Lower leg skin (tissue), 3 donors: ENCODE measurements around the gene SPACDR.

ENCODE experiments used
- CTCF ChIP-seq, 3 donors: fragments of 450-650 bp; IDR thresholded peaks; one replicate each; pipeline ENCODE4 v1.5.1; 2016; ENCODE audit warnings: antibody characterized with exemption in 3 of 3, mild to moderate bottlenecking in 3 of 3, moderate library complexity in 2 of 3
- POLR2A ChIP-seq, 2 donors: fragments of 450-650 bp; IDR thresholded peaks; one replicate each; pipeline ENCODE4 v1.6.1; 2016 to 2017; ENCODE audit warnings: antibody characterized with exemption in 2 of 2, mild to moderate bottlenecking in 1 of 2, moderate library complexity in 1 of 2

DNA sequence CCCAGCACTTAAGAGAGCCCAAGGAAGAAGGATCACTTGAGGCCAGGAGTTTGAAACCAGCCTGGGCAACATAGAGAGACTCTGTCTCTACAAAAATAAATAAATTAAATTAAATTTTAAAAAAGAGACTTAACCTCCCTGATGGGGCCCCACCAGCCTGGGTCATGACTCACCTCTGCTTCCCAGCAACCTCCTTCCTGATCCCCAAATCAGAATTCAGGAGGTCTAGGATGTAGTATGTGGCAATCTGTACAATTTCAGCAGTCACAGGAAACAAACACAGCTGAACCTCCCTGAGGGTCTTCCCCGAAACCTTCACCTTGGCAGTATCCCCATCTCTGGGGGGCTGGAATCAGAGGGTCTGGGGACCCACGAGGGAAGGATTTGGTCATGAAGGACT, 18.0 kb downstream of the SPACDR start:
- TF ChIP-seq CTCF (IDR thresholded peaks at IDR 0.05) (no peak), POLR2A (IDR thresholded peaks at IDR 0.05) (no peak)
